ENCODE measurements around the gene ACSF2.

GRCh38 chr17:50458270-50458669 lies 32.3 kb downstream of the ACSF2 start:
- TF ChIP-seq CTCF (optimal IDR thresholded peaks at IDR 0.05 in 1 of 3, IDR thresholded peaks at IDR 0.05 in 1 of 3, conservative IDR thresholded peaks at IDR 0.05 in 1 of 3; ENCODE audit: extremely low read depth in 1 of 3, insufficient read depth in 2 of 3, low read length in 3 of 3) = no peak
- TF ChIP-seq EZH2 (IDR thresholded peaks at IDR 0.05; ENCODE audit: low read length) = no peak
